DND-41 (cell line): ENCODE measurements around the gene OMA1.

Experiments
- ATAC-seq: fragments of 200-7000 bp; cut with Tn5 transposase; 3 replicates; pipeline ENCODE4 v1.9.1; 2021; ENCODE audit warnings: low read depth; ENCODE audit not compliant: insufficient read depth
- DNase-seq: peaks from one replicate; pipeline ENCODE4 v3.0.0-alpha.2; 2020
- H2AFZ ChIP-seq: 2 replicates; pipeline ENCODE4 v1.6.0; 2012; ENCODE audit warnings: low read depth, low read length
- H3K27ac ChIP-seq: 2 replicates; pipeline ENCODE4 v1.5.1; 2012; ENCODE audit warnings: low read length, inconsistent platforms
- H3K27me3 ChIP-seq: fragments of 200-600 bp; sonication (generic); 2 replicates; pipeline ENCODE4 v1.6.0; 2012; ENCODE audit warnings: low read length, mild to moderate bottlenecking, inconsistent platforms; ENCODE audit not compliant: insufficient read depth, poor library complexity
- H3K36me3 ChIP-seq: 2 replicates; pipeline ENCODE4 v1.5.1; 2012; ENCODE audit warnings: low read length, inconsistent platforms; ENCODE audit not compliant: insufficient read depth
- H3K4me1 ChIP-seq: 2 replicates; pipeline ENCODE4 v1.5.1; 2012; ENCODE audit warnings: mild to moderate bottlenecking, low read length; ENCODE audit not compliant: insufficient read depth
- H3K4me2 ChIP-seq: 2 replicates; pipeline ENCODE4 v1.6.0; 2012; ENCODE audit warnings: mild to moderate bottlenecking, moderate library complexity, low read length, inconsistent platforms; ENCODE audit not compliant: insufficient read depth
- H3K4me3 ChIP-seq, 2 experiments: fragments of 200-600 bp in 1 of 2; shearing (Covaris generic) in 1 of 2; 2 replicates each; pipeline ENCODE4 v1.5.1; 2012 to 2016; ENCODE audit warnings: inconsistent platforms in 2 of 2, low read length in 2 of 2, mild to moderate bottlenecking in 2 of 2, low read depth in 1 of 2, moderate library complexity in 1 of 2
- H3K79me2 ChIP-seq: 2 replicates; pipeline ENCODE4 v1.6.0; 2012; ENCODE audit warnings: low read length, inconsistent platforms; ENCODE audit not compliant: insufficient read depth
- H3K9ac ChIP-seq: 2 replicates; pipeline ENCODE4 v1.6.0; 2012; ENCODE audit warnings: low read depth, mild to moderate bottlenecking, inconsistent platforms, low read length, moderate library complexity
- H3K9me3 ChIP-seq: 2 replicates; pipeline ENCODE4 v1.5.1; 2012; ENCODE audit warnings: low read length, moderate library complexity, mild to moderate bottlenecking, inconsistent platforms; ENCODE audit not compliant: insufficient read depth, severe bottlenecking
- H4K20me1 ChIP-seq: 2 replicates; pipeline ENCODE4 v1.6.0; 2012; ENCODE audit warnings: low read length; ENCODE audit not compliant: insufficient read depth
- CTCF ChIP-seq: IDR thresholded peaks from 2 replicates; pipeline ENCODE4 v1.5.1; 2012; ENCODE audit warnings: borderline replicate concordance, low read length, moderate library complexity, mild to moderate bottlenecking; ENCODE audit not compliant: poor library complexity, severe bottlenecking; ENCODE audit errors: extremely low read depth
- EZH2 ChIP-seq: IDR thresholded peaks from 3 replicates; pipeline ENCODE4 v1.6.1; 2012; ENCODE audit warnings: borderline replicate concordance, low read depth, mild to moderate bottlenecking, moderate library complexity, low read length, inconsistent platforms; ENCODE audit not compliant: severe bottlenecking

The OMA1 gene

GRCh38 chr1:58545591-58546519, 671 bp downstream of the OMA1 start:
- DNase-seq: peak; percentile 83
- H3K9ac ChIP-seq: peak overlapping the region; percentile 64
- no peak for TF ChIP-seq CTCF
- TF ChIP-seq EZH2: no peak
- H3K36me3 ChIP-seq: no peaks in the 10 kb centered on the region
- peak overlapping the region; percentile 93 for H3K27ac ChIP-seq
- H4K20me1 ChIP-seq: no peaks in the 10 kb centered on the region
- H3K4me1 ChIP-seq: peaks cover 21% of the 10 kb centered on the region
- peak overlapping the region; percentile 42 to 72 for H3K4me3 ChIP-seq
- H3K4me2 ChIP-seq: peak overlapping the region; percentile 83
- peaks cover 14% of the 10 kb centered on the region for H3K79me2 ChIP-seq
- ATAC-seq: peak; percentile 78
- H3K27me3 ChIP-seq: no peaks in the 10 kb centered on the region
- H2AFZ ChIP-seq: peak overlapping the region; percentile 83
- no peaks in the 10 kb centered on the region for H3K9me3 ChIP-seq

GRCh38 chr1:58543260-58543659, 3.3 kb downstream of the OMA1 start:
- DNase-seq (no peak), ATAC-seq (no peak)
- Histone ChIP-seq H3K4me2 (no peak overlapping the region), H3K9ac (no peak overlapping the region), H2AFZ (no peak overlapping the region), H3K4me3 (no peak overlapping the region), H3K79me2 (peaks cover 14% of the 10 kb centered on the region), H4K20me1 (no peaks in the 10 kb centered on the region), H3K27me3 (no peaks in the 10 kb centered on the region), H3K9me3 (no peaks in the 10 kb centered on the region), H3K27ac (no peak overlapping the region), H3K36me3 (no peaks in the 10 kb centered on the region; the same call in 1 of the 2 replicates), H3K4me1 (peaks cover 21% of the 10 kb centered on the region)
- TF ChIP-seq CTCF: no peak
- TF ChIP-seq EZH2: no peak

DNA sequence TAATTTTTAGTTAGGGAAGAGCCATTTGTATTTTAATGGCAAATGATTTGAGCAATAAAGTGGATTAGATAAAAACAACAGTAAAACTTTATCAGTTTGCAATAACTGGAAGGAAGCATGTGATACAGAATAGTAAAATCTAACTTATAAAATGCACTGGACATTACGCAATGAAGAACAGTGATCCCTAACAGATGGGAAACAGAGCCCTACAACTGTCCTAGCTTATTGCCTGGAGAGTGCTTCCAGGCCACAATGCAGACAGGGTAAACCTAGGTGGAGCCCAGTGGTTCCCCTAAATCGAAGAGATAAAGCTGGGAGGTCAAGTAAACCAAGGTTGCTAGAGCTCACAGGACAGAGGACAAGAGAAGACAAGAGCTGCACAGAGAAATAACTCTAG, 7.0 kb downstream of the OMA1 start:
- no peaks in the 10 kb centered on the region; the same call in 1 of the 2 replicates for H3K36me3 ChIP-seq
- no peak overlapping the region for H3K4me3 ChIP-seq
- no peaks in the 10 kb centered on the region for H4K20me1 ChIP-seq
- TF ChIP-seq CTCF (no peak), EZH2 (no peak)
- DNase-seq: no peak
- H3K79me2 ChIP-seq: no peaks in the 10 kb centered on the region
- H3K9ac ChIP-seq: no peak overlapping the region
- H2AFZ ChIP-seq: no peak overlapping the region
- H3K4me1 ChIP-seq: no peaks in the 10 kb centered on the region
- H3K4me2 ChIP-seq: no peak overlapping the region
- ATAC-seq: no peak
- no peaks in the 10 kb centered on the region for H3K27me3 ChIP-seq
- no peaks in the 10 kb centered on the region for H3K9me3 ChIP-seq
- no peak overlapping the region for H3K27ac ChIP-seq
